ENCODE results near the gene NOS1. TPM values are rescaled to one million over a fixed set of nuclear protein-coding genes. Genes with fewer than 3 reads are reported as not detected.

The NOS1 gene
- polyA plus RNA-seq, 1 donor from 2014 or later, result not detected

- Histone ChIP-seq H3K9me3 (ENCODE audit: low read length) (no peaks in the 10 kb centered on the region), H3K36me3 (ENCODE audit: insufficient read depth, low read length) (no peaks in the 10 kb centered on the region), H4K20me1 (ENCODE audit: insufficient read depth) (no peaks in the 10 kb centered on the region), H3F3A (ENCODE audit: insufficient read depth, low read length, poor library complexity, severe bottlenecking) (no peaks in the 10 kb centered on the region), H3K9ac (ENCODE audit: low read length) (no peak overlapping the region), H2AFZ (ENCODE audit: low read depth, low read length) (no peak overlapping the region), H3K4me2 (ENCODE audit: low read length) (no peak overlapping the region), H3K9me2 (ENCODE audit: insufficient read depth, low read length) (no peaks in the 10 kb centered on the region), H3K27ac (ENCODE audit: low read length) (no peak overlapping the region), H3K79me2 (replicated peaks; ENCODE audit: insufficient read depth, low read length) (no peaks in the 10 kb centered on the region), H3K4me3 (ENCODE audit: low read length) (no peak overlapping the region), H3K27me3 (ENCODE audit: insufficient read depth, low read depth, low read length) (no peaks in the 10 kb centered on the region)
- TF ChIP-seq, protein P1, sequence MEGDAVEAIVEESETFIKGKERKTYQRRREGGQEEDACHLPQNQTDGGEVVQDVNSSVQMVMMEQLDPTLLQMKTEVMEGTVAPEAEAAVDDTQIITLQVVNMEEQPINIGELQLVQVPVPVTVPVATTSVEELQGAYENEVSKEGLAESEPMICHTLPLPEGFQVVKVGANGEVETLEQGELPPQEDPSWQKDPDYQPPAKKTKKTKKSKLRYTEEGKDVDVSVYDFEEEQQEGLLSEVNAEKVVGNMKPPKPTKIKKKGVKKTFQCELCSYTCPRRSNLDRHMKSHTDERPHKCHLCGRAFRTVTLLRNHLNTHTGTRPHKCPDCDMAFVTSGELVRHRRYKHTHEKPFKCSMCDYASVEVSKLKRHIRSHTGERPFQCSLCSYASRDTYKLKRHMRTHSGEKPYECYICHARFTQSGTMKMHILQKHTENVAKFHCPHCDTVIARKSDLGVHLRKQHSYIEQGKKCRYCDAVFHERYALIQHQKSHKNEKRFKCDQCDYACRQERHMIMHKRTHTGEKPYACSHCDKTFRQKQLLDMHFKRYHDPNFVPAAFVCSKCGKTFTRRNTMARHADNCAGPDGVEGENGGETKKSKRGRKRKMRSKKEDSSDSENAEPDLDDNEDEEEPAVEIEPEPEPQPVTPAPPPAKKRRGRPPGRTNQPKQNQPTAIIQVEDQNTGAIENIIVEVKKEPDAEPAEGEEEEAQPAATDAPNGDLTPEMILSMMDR (IDR thresholded peaks at IDR 0.05; ENCODE audit: poor library complexity, severe bottlenecking), result no peak
- TF ChIP-seq MXI1 (conservative IDR thresholded peaks at IDR 0.05; ENCODE audit: poor library complexity, severe bottlenecking) (no peak), SMC3 (conservative IDR thresholded peaks at IDR 0.05; ENCODE audit: poor library complexity) (no peak), POLR2AphosphoS5 (IDR thresholded peaks at IDR 0.05) (no peak), EZH2 (IDR thresholded peaks at IDR 0.05; ENCODE audit: borderline replicate concordance, insufficient read depth, low read length, poor library complexity, severe bottlenecking) (no peak), RAD21 (conservative IDR thresholded peaks at IDR 0.05) (no peak), TAF1 (IDR thresholded peaks at IDR 0.05; ENCODE audit: low read depth) (no peak), EP300 (conservative IDR thresholded peaks at IDR 0.05; ENCODE audit: poor library complexity, severe bottlenecking) (no peak)
- TF ChIP-seq, protein P2, sequence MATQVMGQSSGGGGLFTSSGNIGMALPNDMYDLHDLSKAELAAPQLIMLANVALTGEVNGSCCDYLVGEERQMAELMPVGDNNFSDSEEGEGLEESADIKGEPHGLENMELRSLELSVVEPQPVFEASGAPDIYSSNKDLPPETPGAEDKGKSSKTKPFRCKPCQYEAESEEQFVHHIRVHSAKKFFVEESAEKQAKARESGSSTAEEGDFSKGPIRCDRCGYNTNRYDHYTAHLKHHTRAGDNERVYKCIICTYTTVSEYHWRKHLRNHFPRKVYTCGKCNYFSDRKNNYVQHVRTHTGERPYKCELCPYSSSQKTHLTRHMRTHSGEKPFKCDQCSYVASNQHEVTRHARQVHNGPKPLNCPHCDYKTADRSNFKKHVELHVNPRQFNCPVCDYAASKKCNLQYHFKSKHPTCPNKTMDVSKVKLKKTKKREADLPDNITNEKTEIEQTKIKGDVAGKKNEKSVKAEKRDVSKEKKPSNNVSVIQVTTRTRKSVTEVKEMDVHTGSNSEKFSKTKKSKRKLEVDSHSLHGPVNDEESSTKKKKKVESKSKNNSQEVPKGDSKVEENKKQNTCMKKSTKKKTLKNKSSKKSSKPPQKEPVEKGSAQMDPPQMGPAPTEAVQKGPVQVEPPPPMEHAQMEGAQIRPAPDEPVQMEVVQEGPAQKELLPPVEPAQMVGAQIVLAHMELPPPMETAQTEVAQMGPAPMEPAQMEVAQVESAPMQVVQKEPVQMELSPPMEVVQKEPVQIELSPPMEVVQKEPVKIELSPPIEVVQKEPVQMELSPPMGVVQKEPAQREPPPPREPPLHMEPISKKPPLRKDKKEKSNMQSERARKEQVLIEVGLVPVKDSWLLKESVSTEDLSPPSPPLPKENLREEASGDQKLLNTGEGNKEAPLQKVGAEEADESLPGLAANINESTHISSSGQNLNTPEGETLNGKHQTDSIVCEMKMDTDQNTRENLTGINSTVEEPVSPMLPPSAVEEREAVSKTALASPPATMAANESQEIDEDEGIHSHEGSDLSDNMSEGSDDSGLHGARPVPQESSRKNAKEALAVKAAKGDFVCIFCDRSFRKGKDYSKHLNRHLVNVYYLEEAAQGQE (IDR thresholded peaks at IDR 0.05; ENCODE audit: borderline replicate concordance), result no peak
Observed at GRCh38 chr12:117284140-117284539, 77.3 kb downstream of the NOS1 start.

DNA sequence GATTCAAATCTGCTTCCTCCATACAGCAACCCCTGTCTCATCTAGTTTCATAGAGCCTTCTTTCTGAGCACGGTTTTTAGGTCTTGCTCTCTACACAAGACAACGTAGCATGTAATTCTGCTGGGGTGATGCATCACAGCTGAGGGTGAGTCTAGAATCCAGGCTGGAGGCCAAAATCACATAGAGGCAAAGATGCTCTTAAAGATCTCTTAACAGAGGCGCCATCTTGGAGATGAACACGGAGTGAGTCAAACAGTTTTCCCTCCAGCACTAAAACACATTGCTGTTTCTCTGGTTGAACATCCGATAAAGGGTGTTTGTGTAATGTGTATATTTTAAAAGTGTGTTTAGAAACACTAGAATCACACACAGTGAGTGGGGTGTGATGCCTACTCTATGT is 78.9 kb downstream of the NOS1 start:
- H4K20me1 ChIP-seq (ENCODE audit: insufficient read depth), result no peaks in the 10 kb centered on the region
- H3K36me3 ChIP-seq (ENCODE audit: insufficient read depth, low read length), result no peaks in the 10 kb centered on the region
- H2AFZ ChIP-seq (ENCODE audit: low read depth, low read length), result no peak overlapping the region
- no peak overlapping the region for H3K4me2 ChIP-seq (ENCODE audit: low read length)
- no peaks in the 10 kb centered on the region for H3K9me3 ChIP-seq (ENCODE audit: low read length)
- no peaks in the 10 kb centered on the region for H3K27me3 ChIP-seq (ENCODE audit: insufficient read depth, low read depth, low read length)
- no peaks in the 10 kb centered on the region for H3K79me2 ChIP-seq (replicated peaks; ENCODE audit: insufficient read depth, low read length)
- H3F3A ChIP-seq (ENCODE audit: insufficient read depth, low read length, poor library complexity, severe bottlenecking), result no peaks in the 10 kb centered on the region
- no peak overlapping the region for H3K4me3 ChIP-seq (ENCODE audit: low read length)
- H3K27ac ChIP-seq (ENCODE audit: low read length), result no peak overlapping the region
- no peaks in the 10 kb centered on the region for H3K9me2 ChIP-seq (ENCODE audit: insufficient read depth, low read length)
- no peak overlapping the region for H3K9ac ChIP-seq (ENCODE audit: low read length)
- no peak for TF ChIP-seq RAD21 (conservative IDR thresholded peaks at IDR 0.05)
